PC-9 (cell line): Measurements from ENCODE around the gene TMEM109.

ENCODE experiments used
- EZH2 ChIP-seq: fragments of 200-600 bp; sonication (generic); IDR thresholded peaks from 2 replicates; pipeline ENCODE4 v1.8.0; 2017; ENCODE audit warnings: antibody characterized with exemption, low read depth
- TF ChIP-seq, protein P1 (sequence below): fragments of 200-600 bp; sonication (generic); conservative IDR thresholded peaks from 2 replicates; pipeline ENCODE4 v1.6.1; 2017; ENCODE audit warnings: mixed run types, antibody characterized with exemption, mild to moderate bottlenecking, moderate library complexity

DNA sequence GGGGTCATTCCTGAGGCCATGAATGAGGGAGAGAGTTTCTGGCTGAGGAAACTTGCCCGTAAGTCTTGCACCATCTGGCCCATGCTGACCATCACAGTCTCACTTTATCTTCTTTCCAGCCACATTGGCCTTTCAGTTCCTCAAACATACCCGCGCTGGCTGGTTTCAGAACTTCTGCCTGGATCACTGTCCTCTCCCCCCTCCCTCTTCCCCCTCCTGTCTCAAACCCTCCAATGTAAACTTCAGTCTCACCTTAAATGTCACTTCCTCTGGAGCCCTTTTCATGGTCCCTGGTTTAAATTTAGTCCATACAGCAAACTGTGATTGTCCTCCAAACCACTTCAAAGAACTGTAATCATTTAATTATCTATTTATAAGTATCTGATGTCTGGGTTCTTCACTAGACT lies 3.7 kb upstream of the TMEM109 start:
- TF ChIP-seq, protein P1, sequence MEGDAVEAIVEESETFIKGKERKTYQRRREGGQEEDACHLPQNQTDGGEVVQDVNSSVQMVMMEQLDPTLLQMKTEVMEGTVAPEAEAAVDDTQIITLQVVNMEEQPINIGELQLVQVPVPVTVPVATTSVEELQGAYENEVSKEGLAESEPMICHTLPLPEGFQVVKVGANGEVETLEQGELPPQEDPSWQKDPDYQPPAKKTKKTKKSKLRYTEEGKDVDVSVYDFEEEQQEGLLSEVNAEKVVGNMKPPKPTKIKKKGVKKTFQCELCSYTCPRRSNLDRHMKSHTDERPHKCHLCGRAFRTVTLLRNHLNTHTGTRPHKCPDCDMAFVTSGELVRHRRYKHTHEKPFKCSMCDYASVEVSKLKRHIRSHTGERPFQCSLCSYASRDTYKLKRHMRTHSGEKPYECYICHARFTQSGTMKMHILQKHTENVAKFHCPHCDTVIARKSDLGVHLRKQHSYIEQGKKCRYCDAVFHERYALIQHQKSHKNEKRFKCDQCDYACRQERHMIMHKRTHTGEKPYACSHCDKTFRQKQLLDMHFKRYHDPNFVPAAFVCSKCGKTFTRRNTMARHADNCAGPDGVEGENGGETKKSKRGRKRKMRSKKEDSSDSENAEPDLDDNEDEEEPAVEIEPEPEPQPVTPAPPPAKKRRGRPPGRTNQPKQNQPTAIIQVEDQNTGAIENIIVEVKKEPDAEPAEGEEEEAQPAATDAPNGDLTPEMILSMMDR: no peak
- TF ChIP-seq EZH2: no peak
